H7 (cell line): ENCODE measurements around the gene ESPNL. TPM values are rescaled to one million over a fixed set of nuclear protein-coding genes. Genes with fewer than 3 reads are reported as not detected.

ENCODE experiments used
- DNase-seq: peaks from one replicate; pipeline ENCODE4 v3.0.0; 2012
- H3K27me3 ChIP-seq: 2 replicates; pipeline ENCODE4 v1.6.0; 2011; ENCODE audit warnings: mild to moderate bottlenecking, low read length; ENCODE audit not compliant: control insufficient read depth, insufficient read depth
- H3K36me3 ChIP-seq: replicated peaks from 2 replicates; pipeline ENCODE4 v1.5.1; 2011; ENCODE audit warnings: low read length; ENCODE audit not compliant: control insufficient read depth, insufficient read depth
- H3K4me3 ChIP-seq: 2 replicates; pipeline ENCODE4 v1.5.1; 2011; ENCODE audit warnings: low read depth, mild to moderate bottlenecking, control low read depth, low read length, moderate library complexity; ENCODE audit not compliant: insufficient read depth
- total RNA-seq: library from RNA; depleted of rRNA; stranded (reverse); fragments of >200 nt; shearing (Covaris generic); gene quantifications from 2 replicates; pipeline ENCODE4 v1.2.3, GENCODE V29; 2014

The ESPNL gene
- total RNA-seq, 1 experiment from 2014 or later, result 1.5 TPM

DNA sequence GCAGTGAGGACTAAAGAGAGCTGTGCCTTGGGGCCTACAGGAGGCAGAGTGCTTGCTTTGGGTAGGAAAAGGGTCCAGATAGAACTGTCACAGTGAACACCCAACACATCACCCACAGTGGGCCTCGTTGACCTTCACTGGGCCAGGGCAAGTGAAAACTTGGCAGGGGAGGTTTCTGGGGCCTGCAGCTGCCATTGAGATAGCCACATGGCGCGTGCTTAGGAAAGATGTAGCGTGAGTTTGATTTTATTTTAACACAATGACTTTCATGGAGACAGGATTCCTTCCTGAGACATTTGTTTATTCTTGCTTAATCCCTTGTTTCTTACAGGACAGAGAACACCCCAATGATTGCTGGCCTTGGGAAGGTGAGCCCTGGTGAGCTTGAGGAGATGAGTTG, 9.3 kb upstream of the ESPNL start:
- peaks cover 2% of the 10 kb centered on the region; the same call in 1 of the 2 replicates for H3K36me3 ChIP-seq
- no peaks in the 10 kb centered on the region for H3K27me3 ChIP-seq
- no peak for DNase-seq
- H3K4me3 ChIP-seq, result no peak overlapping the region

DNA sequence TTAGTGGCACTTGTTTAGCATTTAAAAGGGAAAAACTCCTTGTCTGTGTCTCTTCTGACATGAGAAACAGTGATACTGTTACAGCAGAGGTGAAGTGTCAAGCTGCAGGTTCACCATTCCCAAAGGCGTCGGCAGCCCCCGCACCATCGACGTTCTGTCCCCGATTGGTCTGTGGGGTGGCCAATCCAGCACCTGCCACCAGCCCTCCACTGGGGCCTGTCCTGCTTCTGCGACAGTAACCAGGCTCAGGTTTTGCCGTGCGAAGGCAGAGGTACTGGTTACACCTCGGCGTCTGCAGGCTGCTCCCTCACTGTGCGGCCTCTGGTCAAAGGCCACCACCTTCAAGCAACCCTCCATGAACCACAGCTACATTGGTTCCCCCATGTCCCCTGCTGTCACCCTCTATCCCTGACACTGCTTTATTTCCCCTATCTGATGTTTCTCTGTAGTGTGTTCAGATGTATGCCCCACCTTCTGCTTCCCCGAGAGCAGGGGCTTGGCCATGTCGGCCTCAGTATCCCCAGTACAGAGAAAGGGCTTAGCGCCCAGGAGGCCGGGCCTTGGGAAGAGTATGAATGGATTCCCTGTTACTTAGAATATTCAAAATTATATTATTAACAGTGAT, 8.6 kb upstream of the ESPNL start:
- H3K27me3 ChIP-seq, result no peaks in the 10 kb centered on the region
- no peak overlapping the region for H3K4me3 ChIP-seq
- DNase-seq, result no peak
- H3K36me3 ChIP-seq, result no peaks in the 10 kb centered on the region; the same call in 1 of the 2 replicates

DNA sequence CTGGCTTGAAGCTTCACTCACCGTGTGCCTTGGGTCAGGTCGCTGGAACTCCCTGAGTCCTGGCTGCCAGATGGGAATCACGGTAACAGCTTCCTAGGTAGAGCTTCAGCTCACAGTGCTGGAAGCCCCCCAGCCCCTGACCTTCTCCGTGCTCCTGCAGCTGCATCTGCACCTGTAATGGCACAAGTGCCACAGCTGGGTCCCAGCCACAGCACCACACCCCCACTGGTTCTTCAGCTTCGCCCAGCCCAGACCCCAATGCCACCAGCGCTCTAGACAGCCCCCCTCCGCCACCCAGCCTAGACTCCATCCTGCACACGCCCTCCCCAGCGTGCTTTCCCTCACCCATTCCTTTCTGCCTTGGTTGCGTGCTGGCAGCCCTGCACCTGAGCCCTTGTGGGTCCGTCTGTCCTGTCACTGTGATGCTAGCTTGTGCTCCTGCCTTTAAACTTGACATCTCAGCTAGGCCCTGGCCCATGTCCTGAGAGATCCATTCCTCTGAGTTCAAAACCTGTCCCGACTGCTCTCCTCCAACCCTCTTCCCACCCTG, 7.6 kb upstream of the ESPNL start:
- no peak overlapping the region for H3K4me3 ChIP-seq
- DNase-seq, result peak; percentile 49
- no peaks in the 10 kb centered on the region; the same call in 1 of the 2 replicates for H3K36me3 ChIP-seq
- H3K27me3 ChIP-seq, result no peaks in the 10 kb centered on the region

DNA sequence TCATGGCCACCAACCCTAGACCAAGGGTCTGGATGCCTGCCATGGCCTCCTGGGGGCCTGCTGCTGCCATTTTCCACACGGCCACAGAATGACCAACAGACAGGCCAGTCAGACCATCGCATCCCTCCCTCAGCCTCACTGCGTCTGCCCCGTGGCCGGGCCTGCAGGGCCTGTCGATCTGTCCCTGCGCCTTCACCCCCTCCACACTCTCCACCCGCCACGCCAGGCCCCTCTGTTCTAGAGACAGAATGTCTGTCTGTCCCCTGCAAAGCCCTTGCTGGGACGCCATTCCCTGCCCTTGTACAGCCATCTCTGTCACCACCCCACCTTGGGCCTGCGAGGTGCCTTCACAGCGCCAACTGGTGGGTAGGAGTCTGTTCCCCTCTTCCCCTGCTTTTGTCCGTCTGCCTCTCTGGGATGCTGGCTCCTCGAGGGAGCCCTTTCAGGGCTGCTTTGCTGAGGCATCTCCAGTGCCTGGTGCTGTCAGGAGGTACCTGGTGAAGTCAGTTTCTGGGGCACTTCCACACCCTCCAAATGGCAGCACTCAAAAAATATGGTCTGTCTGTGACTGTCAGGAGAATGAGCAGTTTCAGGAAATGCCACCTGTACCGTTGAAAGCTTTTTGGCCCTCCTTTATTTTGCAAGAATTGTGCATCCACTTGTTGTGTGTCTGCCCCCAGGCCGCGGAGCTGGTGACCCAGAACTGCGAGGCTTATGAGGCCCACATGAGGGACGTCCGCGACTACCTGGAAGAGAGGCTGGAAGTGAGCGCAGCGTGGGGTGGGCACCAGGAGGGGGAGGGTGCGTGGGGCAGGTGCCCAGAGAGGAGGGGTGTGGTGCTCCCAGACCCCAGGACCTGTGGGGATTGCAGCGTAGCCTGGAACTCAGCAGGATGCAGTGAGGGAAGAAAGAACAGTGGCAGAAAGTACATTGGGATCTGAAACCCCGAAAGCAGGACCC, 6.7 kb upstream of the ESPNL start:
- no peaks in the 10 kb centered on the region for H3K27me3 ChIP-seq
- no peak overlapping the region for H3K4me3 ChIP-seq
- DNase-seq, result peak; percentile 63
- no peaks in the 10 kb centered on the region; the same call in 1 of the 2 replicates for H3K36me3 ChIP-seq

DNA sequence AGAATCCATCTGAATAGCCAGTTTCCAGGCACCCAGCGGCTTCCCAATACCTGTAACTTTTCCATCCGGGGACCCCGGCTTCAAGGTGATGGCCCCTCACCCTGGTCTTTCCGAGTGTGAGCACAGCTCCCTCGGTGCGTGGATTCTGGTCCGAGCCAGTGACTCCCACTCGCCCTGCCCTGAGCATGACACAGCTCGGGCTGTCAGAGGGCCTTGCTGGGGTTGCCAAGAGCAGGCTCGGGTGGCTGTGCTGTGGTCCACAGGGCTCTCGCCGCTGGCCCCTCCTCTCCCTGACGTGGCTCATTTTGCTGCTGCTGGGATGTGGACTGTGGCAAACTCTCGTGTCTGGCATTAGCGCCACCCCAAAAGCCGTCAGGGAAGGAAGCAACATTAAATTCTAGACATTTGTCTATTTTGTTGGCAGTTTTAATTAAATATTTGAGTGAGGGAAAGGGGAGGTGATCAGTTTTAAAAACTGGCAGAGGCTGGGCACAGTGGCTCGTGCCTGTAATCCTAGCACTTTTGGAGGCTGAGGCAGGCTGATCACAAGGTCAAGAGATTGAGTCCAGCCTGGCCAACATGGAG, 5.6 kb upstream of the ESPNL start:
- no peaks in the 10 kb centered on the region for H3K27me3 ChIP-seq
- H3K4me3 ChIP-seq, result no peak overlapping the region
- no peaks in the 10 kb centered on the region; the same call in 1 of the 2 replicates for H3K36me3 ChIP-seq
- DNase-seq, result peak; percentile 39

DNA sequence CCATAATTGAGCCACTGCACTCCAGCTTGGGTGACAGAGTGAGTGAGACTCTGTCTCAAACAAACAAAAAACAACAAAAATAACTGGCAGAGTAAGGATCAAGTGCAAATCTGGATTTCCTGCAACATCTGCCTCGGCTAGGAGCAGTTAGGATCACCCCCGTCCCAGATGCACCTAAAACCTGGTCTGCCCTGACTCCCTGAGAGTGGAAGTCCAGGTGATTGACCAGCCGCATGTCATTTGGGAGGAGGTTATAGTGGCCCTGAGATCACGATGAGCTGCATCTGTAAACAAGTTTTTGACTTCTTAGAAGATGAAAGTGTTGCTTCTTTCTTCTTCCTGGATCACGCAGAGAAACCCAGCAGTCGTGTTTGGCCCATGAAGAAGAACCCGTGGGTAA, 5.0 kb upstream of the ESPNL start:
- no peaks in the 10 kb centered on the region; the same call in 1 of the 2 replicates for H3K36me3 ChIP-seq
- H3K27me3 ChIP-seq, result no peaks in the 10 kb centered on the region
- no peak for DNase-seq

DNA sequence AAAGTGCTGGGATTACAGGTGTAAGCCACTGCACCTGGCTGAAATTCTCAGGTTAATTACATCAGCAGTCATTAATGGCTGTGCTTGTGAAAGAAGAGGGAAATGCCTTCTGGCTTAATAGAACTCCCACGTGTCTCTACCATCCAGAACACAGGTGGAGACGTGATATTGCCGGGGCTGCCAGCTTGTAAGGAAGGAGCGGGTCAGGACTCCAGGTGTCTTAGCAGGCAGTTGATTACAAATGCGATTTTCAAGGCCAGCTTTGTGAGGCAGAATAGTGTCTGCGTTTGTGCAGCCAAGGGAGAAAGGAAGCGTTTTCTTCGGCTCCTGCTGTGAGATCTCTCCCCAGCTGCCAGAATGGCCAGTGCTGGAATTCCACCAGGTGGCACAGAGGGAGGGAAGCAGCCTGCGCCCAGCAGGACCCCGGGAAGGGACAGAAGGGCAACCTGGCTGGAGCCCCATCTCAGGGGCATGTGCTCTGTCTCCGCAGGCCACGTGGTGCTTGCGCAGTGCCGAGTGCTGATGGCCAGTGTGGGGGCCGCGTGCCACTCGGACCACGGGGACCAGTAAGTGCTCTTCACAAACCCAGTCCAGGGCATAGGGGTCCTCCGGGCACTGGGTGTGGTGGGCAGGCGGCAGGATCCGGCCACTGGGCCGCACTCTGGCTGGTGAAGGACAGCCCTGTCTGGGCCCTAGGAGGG, 3.7 kb upstream of the ESPNL start:
- H3K27me3 ChIP-seq, result no peaks in the 10 kb centered on the region
- peak; percentile 81 for DNase-seq
- no peaks in the 10 kb centered on the region; the same call in 1 of the 2 replicates for H3K36me3 ChIP-seq
- no peak overlapping the region for H3K4me3 ChIP-seq

More for the DNA sequence above, 5.0 kb upstream of the ESPNL start:
- H3K4me3 ChIP-seq, result no peak overlapping the region

DNA sequence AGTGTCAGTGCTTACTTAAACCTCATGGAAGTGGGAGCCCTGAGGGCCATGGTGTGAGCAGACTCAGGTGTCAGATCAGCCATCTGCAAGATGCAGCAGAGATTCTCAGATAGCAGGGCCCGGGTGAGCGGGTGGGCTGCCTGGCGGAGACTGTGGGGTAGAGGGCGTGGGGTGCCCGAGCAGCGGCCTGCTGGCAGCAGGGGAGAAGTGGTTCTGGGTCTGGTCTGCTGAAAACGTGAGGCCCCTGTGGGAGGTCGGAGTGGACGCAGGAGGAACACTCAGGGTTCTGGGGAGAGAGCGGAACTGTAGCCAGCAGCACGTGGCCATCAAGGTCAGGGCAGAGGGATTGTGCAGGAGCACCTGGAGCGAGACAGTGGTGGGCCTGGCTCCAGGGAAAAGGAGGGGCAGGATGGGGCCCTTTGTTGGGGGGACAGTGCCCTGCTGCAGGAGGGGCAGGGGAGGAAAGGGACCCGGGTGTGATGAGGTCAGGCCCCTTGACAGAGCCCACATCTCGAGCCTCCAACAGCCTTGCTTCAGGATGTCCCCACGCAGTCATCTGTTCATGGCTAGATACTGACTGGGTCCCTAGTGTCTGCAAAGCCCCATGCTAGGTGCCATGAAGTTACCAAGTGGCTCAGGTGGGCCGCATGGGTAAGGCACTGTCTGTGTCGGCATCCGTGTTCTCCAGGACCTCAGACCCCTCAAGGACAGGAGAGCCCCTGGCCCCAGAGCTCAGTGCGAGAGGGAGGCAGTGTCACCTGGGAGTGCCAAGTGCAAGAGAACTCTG, 2.7 kb upstream of the ESPNL start:
- H3K27me3 ChIP-seq, result no peaks in the 10 kb centered on the region
- no peaks in the 10 kb centered on the region; the same call in 1 of the 2 replicates for H3K36me3 ChIP-seq
- DNase-seq, result peak; percentile 67
- H3K4me3 ChIP-seq, result no peak overlapping the region

DNA sequence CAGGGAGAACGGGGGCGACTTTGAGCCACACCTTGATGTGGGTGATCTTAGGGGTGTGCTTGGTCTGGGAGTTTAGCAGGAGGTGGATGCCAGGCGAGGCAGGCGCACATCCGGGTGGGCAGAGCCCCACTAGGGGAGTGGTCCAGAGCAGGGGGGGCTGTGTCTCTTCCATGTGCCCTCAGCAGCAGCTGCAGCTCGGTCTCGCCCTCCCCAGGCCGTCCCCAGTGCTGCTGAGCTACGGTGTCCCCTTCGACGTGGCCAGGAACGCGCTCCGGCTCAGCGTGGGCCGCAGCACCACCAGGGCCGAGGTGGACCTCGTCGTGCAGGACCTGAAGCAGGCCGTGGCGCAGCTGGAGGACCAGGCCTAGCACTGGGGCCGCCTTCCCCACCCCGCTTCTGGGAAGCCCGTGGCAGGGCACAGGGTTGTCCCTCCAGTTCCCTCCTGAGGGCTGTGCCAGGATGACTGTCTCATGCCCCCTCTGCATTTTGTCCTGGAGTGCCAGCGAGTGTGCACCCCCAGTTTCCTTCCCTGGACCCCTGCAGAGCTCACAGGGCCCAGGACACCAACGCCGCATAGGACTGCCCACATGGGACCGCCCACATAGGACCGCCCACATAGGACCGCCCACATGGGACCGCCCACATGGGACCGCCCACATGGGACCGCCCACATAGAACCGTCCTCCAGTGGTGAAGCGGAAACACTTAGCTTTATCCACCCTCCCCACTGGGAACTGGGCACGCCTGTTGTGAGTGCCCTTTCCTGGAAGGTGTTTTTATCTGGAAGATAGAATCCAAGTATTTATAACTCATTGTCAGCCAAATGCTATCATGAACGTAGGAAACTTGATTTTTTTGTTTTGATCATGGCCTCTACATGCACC, 1.9 kb upstream of the ESPNL start:
- no peak overlapping the region for H3K4me3 ChIP-seq
- H3K27me3 ChIP-seq, result no peaks in the 10 kb centered on the region
- peak; percentile 97 for DNase-seq
- H3K36me3 ChIP-seq, result no peaks in the 10 kb centered on the region; the same call in 1 of the 2 replicates

DNA sequence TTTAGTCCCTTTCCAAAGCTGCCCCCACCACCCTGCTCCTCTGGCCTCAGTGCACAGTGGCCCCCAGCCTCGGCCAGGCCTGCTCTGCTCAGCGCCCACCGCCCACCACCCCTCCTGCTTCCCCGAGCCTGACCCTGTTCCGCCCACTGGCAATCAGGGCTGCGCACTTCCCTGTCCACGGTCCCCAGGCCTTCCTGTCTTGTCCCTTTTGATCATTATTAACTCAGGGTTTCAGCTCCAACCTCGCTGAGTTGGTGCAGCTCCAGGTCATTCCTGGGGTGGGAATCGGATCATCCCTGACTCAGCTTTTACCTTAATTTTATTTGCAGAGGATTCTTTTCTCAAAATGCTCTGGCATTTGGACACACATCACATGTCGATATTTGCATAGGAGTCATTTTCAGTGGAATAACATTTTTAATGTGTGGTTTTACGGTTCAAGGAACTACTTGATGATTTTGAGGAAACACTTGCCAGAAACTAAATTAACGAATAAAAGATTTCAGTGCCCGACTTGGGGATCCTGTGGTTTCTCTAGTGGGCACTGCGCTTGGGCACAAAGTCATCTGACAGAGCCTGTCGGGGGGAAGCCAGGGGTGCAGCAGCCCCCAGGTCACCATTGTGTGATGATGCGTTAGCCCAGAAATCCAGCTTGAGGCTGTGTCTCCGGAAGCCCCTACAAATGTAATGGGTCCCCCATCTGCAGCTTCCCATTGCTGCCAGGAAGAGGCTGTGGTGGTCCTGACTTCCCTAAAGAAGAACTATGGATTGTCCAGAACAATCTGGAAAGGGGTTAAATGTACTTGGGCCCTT, 1.0 kb upstream of the ESPNL start:
- Histone ChIP-seq H3K4me3 (no peak overlapping the region), H3K36me3 (no peaks in the 10 kb centered on the region; the same call in 1 of the 2 replicates), H3K27me3 (no peaks in the 10 kb centered on the region)
- peak; percentile 39 for DNase-seq

DNA sequence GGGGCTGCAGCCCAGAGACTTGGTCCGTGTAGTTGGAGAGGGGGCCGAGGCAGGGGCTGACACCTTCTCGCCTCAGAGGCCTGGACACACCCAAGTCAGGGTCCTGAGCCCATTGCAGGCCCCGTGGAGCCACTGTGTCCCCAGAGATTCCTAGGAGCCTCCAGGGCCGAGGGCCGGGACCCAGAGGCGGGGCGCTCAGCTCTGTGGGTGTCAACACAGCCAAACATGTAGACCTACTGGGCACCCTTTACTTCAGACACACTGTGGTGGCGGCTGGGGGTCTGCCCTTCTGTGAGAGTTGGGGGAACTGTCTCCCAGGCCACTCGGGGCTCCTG, 459 bp upstream of the ESPNL start:
- no peak overlapping the region for H3K4me3 ChIP-seq
- no peak for DNase-seq
- no peaks in the 10 kb centered on the region for H3K27me3 ChIP-seq
- H3K36me3 ChIP-seq, result no peaks in the 10 kb centered on the region
